HEK293T (cell line): ENCODE results near the gene DHX30.
A peak's percentile ranks its signal among the peaks of the same experiment; 100 is the strongest.
"Not testable (repeated sequence)": the region's sequence is repeated elsewhere in the genome, so short reads cannot be mapped to it uniquely, and the experiment has no call there.

Source experiments
- CTCF ChIA-PET: fragments of 350-600 bp; formaldehyde crosslinking; extraction: SDS; loops from one replicate; lab custom pipeline; 2021; ENCODE audit warnings: antibody characterized with exemption, inconsistent platforms; lab: Yijun Ruan, JAX
- POLR2A ChIA-PET: fragments of 350-600 bp; formaldehyde crosslinking; extraction: SDS; loops from one replicate; lab custom pipeline; 2020; ENCODE audit warnings: antibody characterized with exemption, inconsistent platforms; lab: Yijun Ruan, JAX
- DNase-seq: peaks from one replicate; pipeline ENCODE4 v3.0.0; 2012; ENCODE audit warnings: mixed read lengths; ENCODE audit errors: extremely low spot score
- ARNT ChIP-seq: fragments of 450-650 bp; IDR thresholded peaks from 2 replicates; pipeline ENCODE4 v1.6.1; 2017; ENCODE audit warnings: mild to moderate bottlenecking
- BHLHE40 ChIP-seq: fragments of 450-650 bp; IDR thresholded peaks from 2 replicates; pipeline ENCODE4 v1.6.1; 2016; ENCODE audit warnings: mild to moderate bottlenecking, moderate library complexity, borderline replicate concordance
- CTBP1 ChIP-seq: fragments of 450-650 bp; IDR thresholded peaks from 2 replicates; pipeline ENCODE4 v1.6.1; 2016; ENCODE audit warnings: borderline replicate concordance
- ELF4 ChIP-seq: fragments of 450-650 bp; IDR thresholded peaks from 2 replicates; pipeline ENCODE4 v1.6.1; 2017; ENCODE audit warnings: antibody characterized with exemption
- FOXA1 ChIP-seq: fragments of 450-650 bp; IDR thresholded peaks from 2 replicates; pipeline ENCODE4 v1.6.1; 2016; ENCODE audit warnings: mild to moderate bottlenecking
- FOXK2 ChIP-seq: fragments of 450-650 bp; IDR thresholded peaks from 2 replicates; pipeline ENCODE4 v1.6.1; 2016; ENCODE audit warnings: mild to moderate bottlenecking
- FOXM1 ChIP-seq: fragments of 450-650 bp; IDR thresholded peaks from 2 replicates; pipeline ENCODE4 v1.6.1; 2017; ENCODE audit warnings: mild to moderate bottlenecking, borderline replicate concordance
- HDGF ChIP-seq: fragments of 450-650 bp; IDR thresholded peaks from 2 replicates; pipeline ENCODE4 v1.6.1; 2017; ENCODE audit warnings: antibody characterized with exemption, borderline replicate concordance
- L3MBTL2 ChIP-seq: fragments of 450-650 bp; conservative IDR thresholded peaks from 2 replicates; pipeline ENCODE4 v1.6.1; 2016; ENCODE audit warnings: mild to moderate bottlenecking
- LEF1 ChIP-seq: fragments of 450-650 bp; IDR thresholded peaks from 2 replicates; pipeline ENCODE4 v1.6.1; 2017; ENCODE audit warnings: mild to moderate bottlenecking, borderline replicate concordance
- NFRKB ChIP-seq: fragments of 450-650 bp; IDR thresholded peaks from 2 replicates; pipeline ENCODE4 v1.6.1; 2016; ENCODE audit warnings: mild to moderate bottlenecking, moderate library complexity
- PKNOX1 ChIP-seq: fragments of 450-650 bp; IDR thresholded peaks from 2 replicates; pipeline ENCODE4 v1.6.1; 2016
- SP1 ChIP-seq: fragments of 450-650 bp; IDR thresholded peaks from 2 replicates; pipeline ENCODE4 v1.6.1; 2017
- SUZ12 ChIP-seq: fragments of 450-650 bp; IDR thresholded peaks from 2 replicates; pipeline ENCODE4 v1.6.1; 2016; ENCODE audit warnings: mild to moderate bottlenecking
- TARDBP ChIP-seq: fragments of 450-650 bp; IDR thresholded peaks from 2 replicates; pipeline ENCODE4 v1.6.1; 2016
- ZNF384 ChIP-seq: fragments of 450-650 bp; IDR thresholded peaks from 2 replicates; pipeline ENCODE4 v1.6.1; 2016

DHX30 gene

GRCh38 chr3:47802734-47803479, at the start of gene DHX30:
DHX30 (plus strand) TSS chr3:47803138; CDS start chr3:47810684, 7,546 bp downstream.
- TF ChIP-seq FOXA1 (no peak), LEF1 (0 out of 2 replicates have a peak, but pooled peaks have one; percentile 47)
- ChIA-PET CTCF (no interaction called here), POLR2A (interaction anchor here (0.9 to 1.9 kb wide), 8 partner anchors 9 to 329 kb away, joined by 3 to 15 read pairs (median 6); partner anchors contain the start of gene SMARCC1)
- DNase-seq: peak; percentile 85

- POLR2A ChIA-PET: no interaction called here
- no peak for TF ChIP-seq TARDBP
- TF ChIP-seq L3MBTL2: no peak
- no peak for TF ChIP-seq NFRKB
- TF ChIP-seq SP1: no peak
- no peak for DNase-seq
These were observed 44.5 kb upstream of the DHX30 start for GRCh38 chr3:47758261-47759025.

GRCh38 chr3:47760207-47760606, 42.7 kb upstream of the DHX30 start:
- CTCF ChIA-PET, POLR2A ChIA-PET, DNase-seq: not testable (repeated sequence)

More at GRCh38 chr3:47758261-47759025, 44.5 kb upstream of the DHX30 start:
- CTCF ChIA-PET: no interaction called here

- ChIA-PET POLR2A (no interaction called here), CTCF (interaction anchor here (0.6 kb wide), 1 partner anchor 647 kb away, joined by 4 read pairs; no protein-coding TSS in a partner anchor)
- TF ChIP-seq SP1: no peak
- no peak for TF ChIP-seq FOXM1
- no peak for TF ChIP-seq SUZ12
- no peak for DNase-seq
These were observed 41.9 kb upstream of the DHX30 start for GRCh38 chr3:47761046-47761445.

- ChIA-PET POLR2A (no interaction called here), CTCF (no interaction called here)
These were observed 40.7 kb upstream of the DHX30 start for GRCh38 chr3:47762233-47762632.

GRCh38 chr3:47766186-47766585, 36.8 kb upstream of the DHX30 start:
- CTCF ChIA-PET: no interaction called here
- POLR2A ChIA-PET: no interaction called here
- no peak for TF ChIP-seq HDGF
- TF ChIP-seq TARDBP: no peak
- TF ChIP-seq BHLHE40: no peak
- no peak for TF ChIP-seq FOXA1
- no peak for TF ChIP-seq CTBP1
- no peak for TF ChIP-seq FOXK2
- TF ChIP-seq FOXM1: no peak
- no peak for TF ChIP-seq L3MBTL2
- TF ChIP-seq LEF1: no peak
- TF ChIP-seq ELF4: no peak
- TF ChIP-seq SP1: no peak
- TF ChIP-seq ZNF384: no peak
- TF ChIP-seq SUZ12: no peak
- no peak for TF ChIP-seq ARNT
- DNase-seq: no peak

More at GRCh38 chr3:47762233-47762632, 40.7 kb upstream of the DHX30 start:
- no peak for TF ChIP-seq L3MBTL2
- TF ChIP-seq FOXK2: no peak
- no peak for TF ChIP-seq BHLHE40
- no peak for TF ChIP-seq ARNT
- TF ChIP-seq NFRKB: no peak
- TF ChIP-seq ZNF384: no peak
- no peak for TF ChIP-seq LEF1
- TF ChIP-seq FOXM1: no peak
- no peak for TF ChIP-seq SP1
- TF ChIP-seq FOXA1: no peak
- no peak for TF ChIP-seq PKNOX1
- DNase-seq: no peak

GRCh38 chr3:47772047-47772446, 30.9 kb upstream of the DHX30 start:
- TF ChIP-seq FOXA1: no peak
- TF ChIP-seq ZNF384: no peak
- TF ChIP-seq SUZ12: no peak
- no peak for TF ChIP-seq NFRKB
- no peak for TF ChIP-seq ARNT
- no peak for TF ChIP-seq SP1
- TF ChIP-seq FOXK2: no peak
- TF ChIP-seq BHLHE40: no peak
- POLR2A ChIA-PET: no interaction called here
- no peak for DNase-seq
- CTCF ChIA-PET: interaction anchor here (0.6 kb wide), 1 partner anchor 243 kb away, joined by 3 read pairs; no protein-coding TSS in a partner anchor

- CTCF ChIA-PET: interaction anchor here (0.6 kb wide), 1 partner anchor 34 kb away, joined by 5 read pairs; no protein-coding TSS in a partner anchor
- DNase-seq: no peak
- POLR2A ChIA-PET: no interaction called here
- TF ChIP-seq PKNOX1 (no peak), NFRKB (no peak), HDGF (no peak), ARNT (no peak), SUZ12 (no peak), SP1 (no peak), CTBP1 (no peak), L3MBTL2 (no peak), FOXM1 (no peak), FOXA1 (no peak), ELF4 (no peak), TARDBP (no peak), ZNF384 (no peak), LEF1 (no peak), FOXK2 (no peak), BHLHE40 (no peak)
These were observed 30.1 kb upstream of the DHX30 start for GRCh38 chr3:47772788-47773187.
